DMS153 treated with DMSO at 0.1 percent for 48 hours (cell line): Measurements from ENCODE around the gene SPINDOC.

ENCODE experiments used
- DNase-seq: peaks from one replicate; lab custom pipeline; 2025; ENCODE audit not compliant: unreplicated experiment; lab: John Stamatoyannopoulos, UW

The SPINDOC gene

GRCh38 chr11:63832336-63832735 lies 19.1 kb downstream of the SPINDOC start:
- no peak for DNase-seq

DNA sequence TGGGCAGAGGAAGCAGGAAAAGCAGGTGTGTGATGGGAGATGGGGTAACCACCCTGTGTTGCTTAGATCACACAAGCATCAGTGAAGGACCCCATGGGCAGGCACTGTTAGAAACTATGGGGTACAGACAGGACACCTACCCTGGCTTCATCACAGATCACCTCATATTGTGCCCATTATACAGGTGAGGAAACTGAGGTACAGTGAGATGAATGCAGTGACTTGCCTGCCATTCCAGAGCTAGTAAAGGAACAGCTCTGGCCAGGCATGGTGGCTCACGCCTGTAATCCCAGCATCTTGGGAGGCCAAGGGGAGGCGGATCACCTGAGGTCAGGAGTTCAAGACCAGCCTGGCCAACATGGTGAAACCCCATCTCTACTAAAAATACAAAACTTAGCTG lies 19.8 kb downstream of the SPINDOC start:
- DNase-seq: no peak

GRCh38 chr11:63834535-63835157 lies 21.4 kb downstream of the SPINDOC start:
- no peak for DNase-seq

DNA sequence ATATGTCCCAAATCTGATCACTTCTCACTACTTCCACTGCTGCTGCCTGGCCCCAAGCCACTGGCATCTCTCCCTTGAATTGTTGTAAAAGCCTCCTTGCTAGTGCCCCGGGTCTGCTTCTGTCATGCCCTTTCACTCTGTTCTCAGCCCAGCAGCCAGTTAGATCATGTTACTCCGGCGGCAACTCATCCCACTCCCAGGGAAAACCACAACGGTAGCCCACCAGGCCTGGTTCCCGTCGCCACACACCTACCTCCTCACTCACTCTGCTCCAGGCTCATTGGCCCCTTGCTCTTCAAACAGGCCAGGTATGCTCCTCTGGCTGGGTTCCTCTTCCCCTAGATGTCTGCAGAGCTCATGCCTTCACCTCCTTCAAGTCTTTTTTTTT lies 21.9 kb downstream of the SPINDOC start:
- DNase-seq: no peak

- DNase-seq: peak; percentile 87
Observed at GRCh38 chr11:63837027-63837688, 23.9 kb downstream of the SPINDOC start.

- peak; percentile 40 for DNase-seq
Observed at GRCh38 chr11:63837739-63838138, 24.5 kb downstream of the SPINDOC start.

GRCh38 chr11:63838150-63838677 lies 25.0 kb downstream of the SPINDOC start:
- no peak for DNase-seq

DNA sequence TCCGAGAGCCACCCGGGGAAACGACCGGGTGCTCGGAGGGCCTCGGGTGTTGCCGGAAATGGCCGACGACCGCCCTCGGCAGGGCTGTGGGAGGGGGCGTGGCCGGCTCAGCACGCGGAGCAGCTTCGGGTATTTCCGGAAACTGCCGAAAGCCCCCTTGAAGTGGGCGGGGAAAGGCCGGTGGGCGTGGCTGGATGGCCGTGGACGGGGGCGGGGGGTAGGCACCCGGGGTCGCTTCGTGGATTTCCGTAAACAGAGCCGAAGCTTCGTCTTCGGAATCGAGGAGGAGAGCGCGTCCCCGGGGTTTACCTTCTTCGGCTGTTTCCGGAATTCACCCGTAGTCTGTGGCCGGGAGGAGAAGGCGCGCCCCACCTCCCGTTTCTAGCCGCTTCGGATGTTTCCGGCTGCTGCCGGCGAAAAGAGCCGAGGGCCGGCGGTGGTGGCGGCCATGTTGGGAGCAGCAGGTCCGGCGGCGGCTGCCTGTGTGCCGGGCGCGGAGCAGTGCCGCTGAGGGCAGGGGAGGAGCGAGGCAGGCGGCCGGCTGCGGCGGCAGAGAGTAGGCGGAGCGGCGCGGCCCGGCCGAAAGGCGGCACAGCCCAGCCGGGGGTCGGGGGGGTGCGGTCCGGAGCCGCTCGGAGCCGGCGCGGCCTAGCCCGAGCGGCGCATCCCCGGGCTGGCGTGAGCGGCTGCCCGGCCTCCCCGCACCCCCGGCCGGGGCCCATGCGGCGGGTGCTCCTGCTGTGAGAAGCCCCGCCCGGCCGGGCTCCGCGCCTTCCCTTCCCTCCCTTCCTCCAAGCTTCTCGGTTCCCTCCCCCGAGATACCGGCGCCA lies 25.6 kb downstream of the SPINDOC start, which contains the start of gene MARK2:
Gene MARK2, plus strand, starts transcription at position 433 of the 830 bp plus-strand sequence. Its CDS starts 397 bp downstream, at position 830.
- peak; percentile 100 for DNase-seq

- no peak for DNase-seq
Observed at GRCh38 chr11:63839508-63840355, 26.5 kb downstream of the SPINDOC start.

GRCh38 chr11:63840356-63841060 lies 27.3 kb downstream of the SPINDOC start:
- DNase-seq: no peak

- no peak for DNase-seq
Observed at GRCh38 chr11:63841554-63841953, 28.3 kb downstream of the SPINDOC start.

DNA sequence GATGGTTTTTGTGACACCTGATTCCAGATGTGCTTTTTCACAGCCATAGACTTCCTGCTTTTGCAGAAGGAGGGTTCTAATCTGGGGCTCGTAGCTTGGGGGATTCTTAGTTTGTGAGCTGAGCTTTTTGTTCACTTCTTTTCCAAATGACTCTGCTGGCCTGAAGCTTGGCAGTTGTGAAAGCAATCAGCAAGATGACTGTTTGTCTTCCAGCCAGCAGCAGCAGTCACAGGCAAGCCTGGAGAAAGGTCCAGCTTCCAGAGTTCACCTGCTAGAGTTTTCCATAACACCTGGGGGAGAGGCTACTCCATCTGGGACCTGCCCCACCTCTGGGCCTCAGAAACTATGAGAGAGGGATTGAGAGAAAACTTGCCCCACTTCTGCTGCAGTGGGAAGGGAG lies 29.8 kb downstream of the SPINDOC start:
- DNase-seq: no peak

GRCh38 chr11:63844836-63845235 lies 31.6 kb downstream of the SPINDOC start:
- no peak for DNase-seq

DNA sequence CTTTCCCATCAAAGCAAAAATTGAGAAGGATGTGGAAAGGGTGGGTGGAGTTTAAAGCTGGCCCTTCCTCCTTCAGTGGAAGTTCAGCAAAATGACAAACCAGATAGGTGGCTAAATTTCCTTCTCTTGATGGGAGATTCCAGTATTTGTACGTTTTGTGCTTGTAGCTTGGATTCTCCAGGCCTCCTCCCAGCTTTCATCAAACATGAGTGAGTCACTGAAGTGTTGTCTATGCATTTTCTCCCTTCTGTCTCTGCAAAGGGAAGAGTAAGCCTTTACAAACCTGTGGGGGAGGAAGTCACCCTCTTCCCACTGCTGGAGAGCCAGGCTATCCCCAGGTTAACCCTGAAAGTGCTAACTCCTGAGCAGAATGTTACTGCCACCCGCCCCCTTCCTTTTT lies 32.0 kb downstream of the SPINDOC start:
- no peak for DNase-seq

- no peak for DNase-seq
Observed at GRCh38 chr11:63845911-63846310, 32.7 kb downstream of the SPINDOC start.

GRCh38 chr11:63846897-63847296 lies 33.6 kb downstream of the SPINDOC start:
- no peak for DNase-seq

DNA sequence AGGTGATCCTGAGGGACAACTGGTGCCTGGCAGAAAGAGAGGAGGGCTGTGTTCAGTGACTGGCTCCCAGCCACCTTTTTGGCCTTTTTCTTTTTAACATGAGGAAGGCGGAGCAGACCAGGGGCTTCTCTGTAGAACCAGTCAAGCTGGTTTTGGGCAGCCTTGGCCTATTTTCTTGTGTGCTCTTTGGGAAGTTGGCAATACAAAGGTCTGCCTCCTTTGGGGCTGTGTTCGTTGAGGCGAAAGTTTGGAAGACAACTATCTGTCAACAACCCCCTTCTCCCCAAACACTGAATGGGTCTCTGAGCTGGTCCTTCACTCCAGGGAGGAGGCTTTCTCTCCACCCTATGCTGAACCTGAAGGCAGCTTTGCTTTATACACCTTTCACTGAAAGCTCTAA lies 34.1 kb downstream of the SPINDOC start:
- no peak for DNase-seq

- DNase-seq: no peak
Observed at GRCh38 chr11:63849691-63850090, 36.4 kb downstream of the SPINDOC start.

- DNase-seq: no peak
Observed at GRCh38 chr11:63850920-63851319, 37.7 kb downstream of the SPINDOC start.

DNA sequence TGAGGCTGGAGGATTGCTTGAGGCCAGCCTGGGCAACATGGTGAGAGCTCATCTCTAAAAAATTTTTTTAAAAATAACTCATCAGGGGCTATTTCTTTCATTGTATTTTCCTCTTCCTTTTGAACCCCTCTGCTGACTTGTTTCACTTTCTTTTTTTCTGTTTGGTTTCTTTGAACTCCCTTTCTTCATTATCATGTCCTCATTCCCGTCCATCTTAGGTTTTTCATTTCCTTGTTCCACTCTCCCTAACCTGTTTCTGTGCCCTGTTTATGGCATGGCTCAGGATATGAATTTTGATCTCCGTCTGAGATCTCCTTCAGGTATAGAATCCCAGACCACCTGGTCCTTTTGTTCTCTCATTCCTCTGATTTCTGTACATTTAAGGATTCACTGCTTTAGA lies 38.1 kb downstream of the SPINDOC start:
- DNase-seq: no peak
